LHCN-M2 (cell line): ENCODE results near the gene USB1. TPM values are rescaled to one million over a fixed set of nuclear protein-coding genes. Genes with fewer than 3 reads are reported as not detected.
"Not testable (repeated sequence)": the region's sequence is repeated elsewhere in the genome, so short reads cannot be mapped to it uniquely, and the experiment has no call there.

Source experiments
- DNase-seq: peaks from one replicate; pipeline ENCODE4 v3.0.0-alpha.2; 2012; ENCODE audit warnings: low read depth
- total RNA-seq: library from RNA; depleted of rRNA; stranded (reverse); fragments of >200 nt; gene quantifications from 2 replicates; pipeline ENCODE4 v1.2.3, GENCODE V29; 2014

The USB1 gene
- total RNA-seq, 1 experiment from 2014 or later = 24.5 TPM

GRCh38 chr16:57969451-57970123, 31.6 kb upstream of the USB1 start:
- DNase-seq = no peak

DNA sequence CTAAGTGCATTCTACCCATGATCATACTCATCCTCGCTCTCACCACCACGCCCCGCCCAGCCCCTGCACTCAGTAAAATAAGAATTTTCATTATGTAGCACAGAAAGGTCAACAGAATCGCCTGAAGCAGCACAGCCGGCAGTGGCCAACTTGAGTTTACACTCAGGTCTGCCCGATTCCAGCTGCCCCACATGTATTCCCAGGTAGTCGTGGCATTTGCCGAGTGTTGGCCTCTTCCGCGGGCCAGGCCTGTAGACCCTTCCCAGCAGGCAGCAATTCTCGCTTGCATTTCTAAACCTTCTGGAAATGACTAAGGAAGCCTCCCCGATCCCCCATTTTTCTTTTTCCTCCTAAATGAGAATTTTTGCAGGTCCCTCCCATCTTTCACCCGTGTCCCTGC, 30.9 kb upstream of the USB1 start:
- DNase-seq = no peak

- no peak for DNase-seq
Measured at GRCh38 chr16:57970970-57971369, 30.2 kb upstream of the USB1 start, which contains the start of gene CNGB1. Gene CNGB1, minus strand, starts transcription at chr16:57971128. Its CDS starts 3,842 bp downstream, at chr16:57967286.

- DNase-seq = no peak
Measured at GRCh38 chr16:57971848-57972247, 29.4 kb upstream of the USB1 start.

DNA sequence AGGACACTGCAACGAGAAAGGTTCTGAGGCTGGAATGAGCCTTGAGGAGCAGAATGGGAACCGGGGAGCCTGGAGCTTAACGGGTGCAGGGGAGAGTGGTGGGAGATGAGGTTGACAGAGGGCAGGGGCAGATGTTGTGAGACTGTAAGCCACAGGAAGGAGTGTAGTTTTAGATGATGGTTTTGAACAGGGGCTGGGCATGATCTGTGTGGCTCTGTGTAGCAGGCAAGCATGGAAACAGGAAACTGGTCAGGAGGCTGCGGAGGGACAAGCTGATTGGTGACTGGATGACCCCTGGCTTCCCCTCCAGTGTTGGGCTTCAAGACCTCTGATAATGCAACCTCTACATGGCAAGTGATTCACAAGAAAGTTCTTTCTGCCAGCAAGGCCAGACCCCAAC, 28.9 kb upstream of the USB1 start:
- DNase-seq = no peak

DNA sequence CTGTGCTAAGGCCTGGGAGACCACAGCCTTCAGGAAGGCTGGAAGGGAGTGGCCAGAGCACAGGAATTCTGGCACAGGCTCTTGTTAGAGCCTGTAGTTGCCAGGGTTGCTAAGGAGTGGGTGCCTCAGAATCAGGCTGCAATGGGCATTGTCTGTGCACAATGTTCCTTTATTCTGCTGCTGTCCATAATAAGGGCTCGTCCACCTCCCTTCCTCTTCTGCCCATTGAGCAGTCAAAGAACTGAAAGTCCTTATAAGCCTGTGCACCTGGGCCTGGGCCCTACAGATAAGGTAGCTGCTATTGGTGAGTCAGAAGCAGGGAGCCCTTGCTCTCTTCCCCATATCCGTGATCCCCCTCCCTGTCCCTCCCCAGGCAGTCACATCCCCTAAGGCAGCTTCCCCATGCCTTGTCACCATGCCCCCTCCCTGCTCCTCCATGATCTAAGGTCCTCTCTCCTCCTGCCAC, 24.8 kb upstream of the USB1 start:
- no peak for DNase-seq

- DNase-seq = no peak
Measured at GRCh38 chr16:57977418-57978069, 23.7 kb upstream of the USB1 start.

DNA sequence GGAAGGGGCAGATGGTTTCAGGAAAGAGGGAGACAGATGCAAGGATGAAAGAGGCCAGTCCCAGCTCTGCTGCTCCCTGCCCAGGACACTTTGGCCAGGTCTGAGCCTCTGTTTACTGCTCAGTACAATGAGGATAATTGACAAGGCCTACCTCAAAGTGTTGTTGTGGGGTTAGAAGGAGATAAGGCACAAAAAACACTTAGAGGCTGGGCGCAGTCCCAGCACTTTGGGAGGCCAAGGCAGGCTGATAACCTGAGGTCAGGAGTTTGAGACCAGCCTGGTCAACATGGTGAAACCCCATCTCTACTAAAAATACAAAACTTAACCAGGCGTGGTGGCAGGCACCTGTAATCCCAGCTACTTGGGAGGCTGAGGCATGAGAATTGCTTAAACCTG, 23.1 kb upstream of the USB1 start:
- DNase-seq = not testable (repeated sequence)

- DNase-seq = no peak
Measured at GRCh38 chr16:57979006-57979585, 22.1 kb upstream of the USB1 start.

GRCh38 chr16:57981636-57982035, 19.6 kb upstream of the USB1 start:
- DNase-seq = no peak

DNA sequence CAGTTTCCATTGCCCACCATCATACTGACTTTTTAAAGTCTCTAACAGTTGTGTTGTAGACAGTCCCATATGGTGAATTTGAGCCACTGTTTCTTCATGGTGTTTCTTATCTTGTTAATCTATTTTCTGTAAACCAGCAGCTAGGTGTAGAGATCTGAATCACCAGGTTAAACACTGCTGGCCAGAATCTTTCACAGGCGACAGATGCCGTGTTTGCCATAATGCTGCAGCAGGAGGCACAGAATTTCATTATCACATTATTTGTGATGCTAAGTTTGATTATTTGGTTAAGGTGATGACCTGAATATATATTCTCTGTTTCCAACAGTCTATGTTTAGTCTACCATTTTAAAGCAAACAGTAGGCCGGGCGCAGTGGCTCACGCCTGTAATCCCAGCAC, 18.8 kb upstream of the USB1 start:
- DNase-seq = no peak

DNA sequence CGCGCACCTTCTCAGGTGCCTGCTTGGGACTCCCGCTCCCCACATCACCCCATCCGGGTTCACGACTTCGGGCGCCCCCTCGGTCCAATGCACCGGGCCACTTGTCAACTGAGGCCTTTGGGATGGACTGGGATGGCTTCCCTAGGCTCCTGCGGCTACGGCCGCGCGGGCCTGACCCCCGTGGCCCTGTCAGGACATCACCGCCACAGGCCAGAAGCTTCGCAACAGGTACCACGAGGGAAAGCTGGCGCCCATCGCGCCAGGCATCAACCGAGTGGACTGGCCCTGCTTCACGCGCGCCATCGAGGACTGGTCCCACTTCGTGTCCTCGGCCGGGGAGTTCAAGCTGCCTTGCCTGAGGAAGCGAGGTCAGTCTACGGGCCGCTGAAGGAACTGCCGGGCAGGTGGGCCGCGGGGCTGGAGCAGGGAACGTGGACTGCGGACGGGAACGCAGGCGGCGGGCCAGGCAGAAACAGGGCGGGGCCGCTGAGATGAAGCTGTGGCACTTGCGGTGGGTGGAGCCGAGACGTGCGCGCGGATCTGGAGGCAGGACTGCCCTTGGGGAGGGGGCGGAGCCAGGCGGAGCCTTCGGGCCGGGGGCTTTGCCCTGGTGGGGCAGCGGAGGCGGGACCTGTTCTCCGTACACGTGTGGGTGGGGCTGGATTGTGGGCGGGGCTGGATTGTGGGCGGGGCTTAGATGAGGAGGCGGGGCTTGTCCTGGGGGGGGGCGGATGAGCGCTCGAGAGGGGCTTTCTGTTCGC, 16.6 kb upstream of the USB1 start:
- DNase-seq = no peak

GRCh38 chr16:57985204-57986181, 15.7 kb upstream of the USB1 start:
- DNase-seq = no peak

DNA sequence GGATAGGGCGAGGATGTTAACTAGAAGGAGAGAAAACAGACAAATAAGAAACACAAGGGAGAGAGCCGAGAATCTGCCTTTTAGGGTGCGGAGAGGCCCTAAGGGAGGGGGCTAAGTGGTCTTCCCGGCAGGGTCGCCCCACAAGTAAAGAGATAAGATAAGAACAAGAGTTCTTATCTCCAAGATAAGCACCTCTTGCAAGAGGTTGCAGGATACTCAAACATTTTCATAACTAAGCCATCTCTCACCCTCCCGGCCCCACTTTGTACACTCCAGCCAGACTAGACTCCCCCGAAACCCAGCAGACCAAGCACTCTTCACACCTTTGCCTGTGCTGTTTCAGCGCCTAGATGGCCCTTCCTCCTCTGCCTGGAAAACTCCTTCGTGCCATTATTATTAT, 15.0 kb upstream of the USB1 start:
- DNase-seq = no peak

DNA sequence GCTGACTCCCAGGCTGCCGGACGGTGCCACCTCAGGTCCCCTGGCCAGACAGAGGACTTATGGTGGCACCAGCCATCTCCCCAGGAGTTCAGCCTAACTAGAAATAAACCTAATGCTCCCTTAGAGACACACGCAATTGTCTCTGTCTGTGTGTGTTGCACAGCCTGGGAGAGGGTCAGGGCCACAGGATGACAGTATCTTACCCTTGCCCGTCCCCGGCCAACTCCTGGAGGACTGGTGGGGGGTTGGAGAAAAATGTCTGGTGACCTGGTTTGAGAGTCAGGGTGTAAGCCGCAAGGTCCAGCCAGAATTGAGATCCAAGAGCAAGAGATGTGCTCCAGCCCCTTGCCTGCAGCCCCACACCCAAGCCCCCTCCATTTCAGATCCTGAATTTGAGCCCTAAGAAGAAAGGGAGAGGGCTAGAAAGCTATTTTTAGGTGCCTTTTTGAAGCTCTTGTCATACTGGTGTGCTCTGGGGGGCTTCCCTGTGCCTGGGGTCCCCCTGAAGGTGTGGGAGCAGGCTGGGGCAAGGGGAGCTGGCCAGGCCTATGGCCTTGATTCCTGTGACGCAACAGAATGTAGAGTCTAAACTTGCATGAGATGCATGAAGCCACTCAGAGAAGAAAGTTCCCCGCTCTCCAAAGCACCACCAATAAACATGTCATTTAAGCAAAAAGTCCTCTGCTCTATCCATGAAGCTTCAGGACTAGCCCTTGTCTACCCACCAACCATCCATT, 13.6 kb upstream of the USB1 start:
- DNase-seq = no peak

DNA sequence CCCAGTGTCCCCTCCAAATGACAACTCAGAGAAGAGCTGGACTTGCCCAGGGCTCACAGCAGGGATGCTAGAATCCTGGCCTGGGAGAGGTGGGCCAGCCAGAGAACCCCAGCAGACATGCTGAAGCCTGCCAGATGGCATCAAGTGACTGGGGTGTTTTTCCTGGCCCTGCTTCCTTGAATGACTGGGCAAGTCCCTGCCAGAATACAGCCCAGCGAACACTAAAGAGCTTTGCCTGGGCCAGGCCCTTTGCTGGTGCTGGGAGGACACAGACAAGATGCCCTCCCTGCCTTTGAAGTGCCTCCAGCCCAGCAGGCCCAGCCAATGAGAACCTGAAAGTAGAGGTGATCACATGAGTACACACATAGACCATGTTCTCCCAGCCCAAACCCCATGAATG, 12.3 kb upstream of the USB1 start:
- DNase-seq = no peak

DNA sequence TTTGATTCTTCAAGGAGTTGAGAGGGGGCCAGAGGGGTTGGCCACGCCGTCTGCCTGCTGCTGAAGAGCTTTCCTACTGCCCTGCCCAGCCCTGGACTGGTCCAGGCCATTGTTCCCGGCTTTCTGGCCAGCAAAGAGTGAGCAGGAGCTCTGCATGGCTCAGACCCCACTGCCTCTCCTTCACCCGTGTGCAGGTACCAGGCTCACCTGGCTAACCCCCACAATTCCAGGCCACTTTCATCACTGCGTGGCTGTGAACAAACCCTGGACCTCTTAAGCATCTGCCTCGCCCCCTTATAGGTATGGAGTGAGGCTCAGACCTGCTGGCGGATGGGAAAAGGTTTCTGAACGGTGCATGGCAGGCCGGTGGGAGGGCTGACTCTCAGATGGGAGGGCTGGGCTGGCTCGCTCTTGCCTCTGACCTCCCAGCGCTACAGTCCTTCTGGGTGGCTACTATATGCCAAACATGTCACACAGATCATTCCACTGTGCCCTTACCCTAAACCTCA, 9.6 kb upstream of the USB1 start:
- DNase-seq = no peak

DNA sequence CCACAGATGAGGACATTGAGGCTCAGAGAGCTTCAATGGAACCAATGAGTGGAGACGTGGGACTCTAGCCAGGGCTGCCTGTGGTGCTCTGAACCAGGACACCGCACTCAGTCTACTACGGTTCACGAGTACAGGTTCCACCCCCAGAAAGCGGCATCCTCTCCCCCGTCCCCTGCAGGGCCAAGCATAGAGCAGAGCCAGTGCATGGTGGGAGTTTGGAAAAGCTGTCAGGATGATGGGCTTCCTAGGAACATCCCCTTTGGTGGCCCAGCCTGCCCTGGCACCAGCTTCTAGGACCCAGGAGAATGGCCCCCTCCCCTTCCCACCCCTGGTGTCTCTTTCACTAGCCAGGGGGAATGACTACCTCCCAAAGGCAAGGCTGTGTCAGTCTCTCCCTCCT, 9.1 kb upstream of the USB1 start:
- DNase-seq = no peak

DNA sequence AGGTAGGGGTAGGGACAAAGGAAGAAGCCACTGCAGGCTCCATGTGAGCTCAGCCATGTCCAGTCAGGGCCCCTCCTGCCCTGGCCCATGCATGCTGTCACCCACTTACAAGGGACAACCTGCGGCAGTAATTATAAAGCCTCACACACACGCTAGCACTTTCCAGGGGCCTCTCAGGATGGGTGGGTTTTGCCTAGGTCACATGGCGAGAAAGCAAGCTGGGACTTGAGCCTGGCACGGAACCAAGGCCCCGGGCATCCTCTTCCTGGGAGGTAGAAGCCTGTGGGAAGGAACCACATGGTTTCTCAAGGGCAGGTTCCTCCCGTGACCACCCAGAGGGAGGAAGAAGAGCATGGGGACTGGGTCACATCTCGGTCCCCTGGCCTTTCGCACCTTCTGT, 7.8 kb upstream of the USB1 start:
- DNase-seq = no peak

GRCh38 chr16:57993897-57994296, 7.3 kb upstream of the USB1 start:
- no peak for DNase-seq
